SKM-1 (cell line): ENCODE data around the gene ABO.
"Not testable (repeated sequence)": the region's sequence is repeated elsewhere in the genome, so short reads cannot be mapped to it uniquely, and the experiment has no call there.

Experiments used
- DNase-seq: peaks from one replicate; lab custom pipeline; 2025; ENCODE audit not compliant: unreplicated experiment; lab: John Stamatoyannopoulos, UW

The ABO gene

DNA sequence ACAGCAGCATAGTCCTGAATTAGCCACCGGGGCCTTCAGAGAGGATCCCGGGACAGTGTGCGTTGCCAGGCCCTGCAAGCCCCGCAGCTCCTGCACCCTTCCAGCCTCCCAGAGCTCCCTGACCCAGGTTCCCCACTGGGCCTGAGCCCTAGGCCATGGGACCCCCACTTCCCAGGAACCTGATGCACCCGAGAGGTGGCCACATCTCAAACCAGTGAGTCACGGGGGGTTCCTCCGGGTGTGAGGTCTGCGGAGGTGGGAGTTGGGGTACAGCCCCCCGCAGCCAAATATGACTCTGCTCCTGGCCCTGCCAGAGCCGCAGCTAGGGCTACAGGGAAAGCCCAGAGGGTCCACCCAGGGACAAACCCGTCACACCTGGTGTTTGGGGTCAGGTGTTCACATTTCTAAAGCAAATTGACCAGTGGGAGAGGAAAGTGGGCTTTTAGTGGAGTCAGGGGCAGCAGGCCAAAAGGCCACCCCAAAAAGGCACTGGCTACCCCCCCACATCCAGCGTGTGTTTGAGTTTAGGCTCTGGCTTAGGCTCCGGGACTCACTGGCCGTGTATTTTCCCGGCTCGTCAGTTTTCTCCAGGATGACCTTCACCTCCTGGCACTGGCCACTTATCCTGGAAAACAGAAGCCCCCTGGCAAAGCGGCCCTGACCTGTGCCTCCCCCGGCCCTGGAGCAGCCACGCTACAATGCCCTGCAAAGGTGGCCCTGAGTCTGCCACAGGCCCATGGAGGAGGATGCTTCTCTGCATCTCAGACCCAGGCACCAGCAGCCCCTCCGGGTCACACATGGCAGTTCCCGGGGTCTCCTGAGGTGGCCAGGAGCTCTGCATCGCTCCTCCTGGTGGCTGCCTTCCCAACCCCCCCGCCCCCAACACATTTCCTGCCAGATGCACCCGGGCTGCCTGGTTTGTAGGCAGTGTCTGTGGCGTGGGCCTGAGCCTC is 48.5 kb downstream of the ABO start:
- no peak for DNase-seq

DNA sequence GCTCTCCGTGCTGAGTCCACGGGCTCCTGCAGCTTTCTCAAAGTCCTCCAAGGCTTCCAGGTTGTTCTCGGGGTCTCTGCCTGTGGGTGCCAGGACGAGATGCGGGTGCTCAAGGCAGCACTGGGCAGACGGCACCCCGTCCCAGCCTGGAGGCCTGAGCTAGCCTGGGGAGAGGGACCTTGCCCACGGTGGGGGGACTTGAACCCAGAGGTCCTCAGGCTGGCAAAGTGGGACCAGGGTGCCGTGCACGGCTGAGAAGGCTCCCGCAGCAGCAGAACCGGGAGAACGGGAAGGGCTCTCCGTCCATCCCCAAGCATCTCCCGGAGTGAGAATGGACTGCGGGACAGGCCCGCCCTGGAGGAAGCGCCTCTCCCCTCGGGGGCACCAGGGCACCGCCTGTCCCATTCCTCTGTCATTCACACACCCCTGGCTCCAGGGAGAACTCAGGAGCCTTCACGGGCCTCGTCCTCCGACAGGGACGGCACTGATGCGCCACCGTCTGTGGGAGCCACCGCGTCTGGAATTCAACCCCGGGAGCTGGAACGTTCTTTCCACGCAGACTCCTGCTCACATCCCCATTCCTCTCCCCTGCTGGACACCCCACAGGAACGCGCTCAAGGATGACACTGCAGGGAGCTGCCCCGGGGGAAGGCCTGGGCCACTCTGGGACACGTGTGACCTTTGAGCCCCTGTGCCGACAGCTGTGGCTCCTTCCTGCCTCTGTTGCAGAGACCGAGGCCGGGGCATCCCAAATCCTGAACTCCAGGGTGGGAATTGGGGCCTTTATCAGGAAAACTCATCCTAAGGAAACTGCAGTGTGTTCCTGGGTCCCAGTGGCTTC is 49.6 kb downstream of the ABO start:
- DNase-seq = no peak

DNA sequence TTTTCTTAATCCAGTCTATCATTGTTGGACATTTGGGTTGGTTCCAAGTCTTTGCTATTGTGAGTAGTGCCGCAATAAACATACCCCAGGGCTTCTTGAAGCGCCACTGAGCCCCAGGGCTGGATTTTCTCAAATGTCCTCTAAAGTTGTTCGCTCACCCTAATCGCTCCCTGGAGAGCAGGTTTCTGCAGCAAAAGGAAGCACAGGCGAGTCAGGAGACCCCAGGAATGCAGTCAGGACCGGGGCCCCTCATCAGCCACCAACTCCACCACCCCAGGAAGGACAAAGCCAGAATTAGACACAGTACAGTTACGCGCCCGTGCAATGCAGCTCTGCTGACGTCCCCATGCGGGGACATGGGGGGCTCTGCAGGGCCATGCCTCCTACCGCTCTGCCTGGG is 50.2 kb downstream of the ABO start:
- DNase-seq = no peak

DNA sequence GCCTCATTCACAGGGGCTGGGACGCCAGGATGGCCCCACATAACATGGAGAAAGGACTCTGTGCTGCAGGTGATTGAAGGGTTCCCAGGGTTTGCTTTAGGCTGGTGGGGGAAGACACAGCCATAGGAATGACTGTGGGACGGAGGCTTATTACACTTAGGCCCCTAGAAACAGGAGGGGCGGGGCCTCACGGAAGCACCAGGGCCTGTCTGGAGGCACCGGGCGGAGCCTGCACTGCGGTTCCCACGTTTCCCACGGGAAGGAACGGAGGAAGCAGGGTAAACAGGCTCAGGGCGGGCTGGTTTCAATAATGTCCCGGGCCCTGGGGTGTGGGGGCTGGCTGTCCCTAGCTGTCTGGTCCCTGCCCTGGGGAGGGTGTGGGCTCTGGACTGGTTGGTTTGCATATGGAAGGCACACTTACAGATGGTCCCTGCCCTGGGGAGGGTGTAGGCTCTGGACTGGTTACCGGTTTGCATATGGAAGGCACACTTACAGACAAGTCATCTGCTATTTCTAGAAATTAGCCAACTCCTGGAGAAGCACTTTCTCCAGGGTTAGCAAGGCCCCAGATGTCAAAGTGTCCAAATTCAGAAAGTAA is 51.7 kb downstream of the ABO start:
- DNase-seq = not testable (repeated sequence)

DNA sequence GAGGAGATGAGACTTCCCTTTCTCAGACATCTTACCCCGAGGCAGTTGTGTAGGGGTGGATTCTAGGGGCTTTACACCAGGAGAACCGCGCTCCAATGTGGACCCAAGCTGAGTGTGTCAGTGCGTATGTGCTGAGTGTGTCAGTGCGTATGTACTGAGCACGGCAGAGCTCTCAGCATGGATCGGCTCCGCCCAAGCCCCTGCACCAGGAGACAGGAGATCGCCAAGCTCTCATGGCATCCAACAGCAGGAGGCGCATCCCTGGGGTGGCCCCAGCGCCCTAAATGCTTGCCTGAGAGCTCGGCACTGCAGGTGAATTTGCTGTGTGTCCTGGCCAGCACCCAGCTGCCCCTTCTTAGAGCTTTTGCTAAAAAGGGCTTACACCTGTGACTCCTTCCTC is 53.0 kb downstream of the ABO start:
- DNase-seq = not testable (repeated sequence)

DNA sequence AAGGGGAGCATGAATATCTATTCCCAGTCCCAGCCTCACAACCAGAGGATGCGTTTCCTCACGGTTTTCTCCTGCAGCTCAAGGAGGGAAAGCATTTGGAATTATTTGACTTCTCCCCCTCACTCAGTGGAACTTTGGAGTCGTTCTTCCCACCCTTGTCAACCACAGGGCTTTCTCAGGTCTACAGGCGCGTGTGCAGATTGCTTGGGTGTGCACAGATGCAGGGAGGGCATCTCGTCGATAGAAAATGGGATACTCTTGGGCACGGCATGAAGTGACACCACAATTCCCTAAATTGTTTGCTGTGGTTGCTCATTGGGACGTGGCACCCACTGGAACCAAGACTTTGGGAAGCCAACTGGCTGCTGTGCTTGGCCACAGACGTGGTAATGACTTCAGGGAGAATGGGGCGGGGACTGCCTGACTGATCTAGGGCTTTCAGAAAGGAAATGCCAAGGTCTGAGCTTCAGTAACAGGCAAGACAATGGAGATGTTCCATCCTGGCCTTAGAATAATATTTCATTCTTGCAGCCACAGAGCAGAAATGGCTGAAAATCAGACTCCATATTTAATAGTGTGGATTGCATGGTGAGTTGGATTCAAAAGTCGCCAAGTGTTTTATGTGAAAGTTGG is 53.7 kb downstream of the ABO start:
- DNase-seq = no peak

DNA sequence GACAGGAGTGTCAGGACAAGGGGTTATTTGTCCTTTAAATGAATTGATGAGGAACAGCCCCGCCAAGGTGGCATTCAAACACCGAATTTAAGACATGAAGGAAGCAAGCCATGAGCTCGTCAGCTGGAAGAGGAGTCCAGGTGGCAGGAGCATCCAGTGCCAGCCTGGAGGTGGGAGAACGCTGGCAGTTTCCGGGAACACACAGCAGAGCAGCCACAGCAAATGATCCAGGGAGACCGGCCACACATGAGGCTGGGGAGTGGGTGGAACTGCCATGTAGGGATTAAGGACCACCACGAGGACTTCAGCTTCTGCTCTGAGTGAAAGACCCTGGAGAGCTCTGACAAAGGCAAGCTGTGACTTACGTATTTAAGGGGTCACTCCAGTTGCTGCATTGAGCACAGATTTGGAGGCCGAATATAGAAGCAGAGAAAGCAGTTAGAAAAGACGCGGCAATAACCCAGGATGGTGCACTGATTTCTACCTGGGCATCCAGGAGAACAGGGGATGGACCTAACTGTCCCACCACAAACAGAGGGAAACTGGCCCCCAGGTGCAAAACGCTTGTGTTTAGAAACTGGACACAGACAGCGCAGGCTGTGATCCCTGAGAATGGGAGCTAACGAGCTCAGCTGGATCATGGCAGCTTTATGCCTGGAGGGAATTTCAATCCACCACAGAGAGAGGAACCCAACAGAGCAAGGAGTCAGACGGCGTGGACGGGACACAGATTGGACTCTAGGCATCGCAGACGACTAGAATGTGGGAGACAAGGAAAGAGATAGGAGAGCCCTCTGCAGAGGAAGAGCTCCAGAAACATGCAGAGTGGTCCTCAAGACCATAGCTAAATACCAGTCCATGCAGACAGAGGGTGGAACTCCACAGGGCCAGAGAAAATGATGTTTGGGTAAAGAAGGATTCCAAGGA is 56.7 kb downstream of the ABO start:
- not testable (repeated sequence) for DNase-seq

DNA sequence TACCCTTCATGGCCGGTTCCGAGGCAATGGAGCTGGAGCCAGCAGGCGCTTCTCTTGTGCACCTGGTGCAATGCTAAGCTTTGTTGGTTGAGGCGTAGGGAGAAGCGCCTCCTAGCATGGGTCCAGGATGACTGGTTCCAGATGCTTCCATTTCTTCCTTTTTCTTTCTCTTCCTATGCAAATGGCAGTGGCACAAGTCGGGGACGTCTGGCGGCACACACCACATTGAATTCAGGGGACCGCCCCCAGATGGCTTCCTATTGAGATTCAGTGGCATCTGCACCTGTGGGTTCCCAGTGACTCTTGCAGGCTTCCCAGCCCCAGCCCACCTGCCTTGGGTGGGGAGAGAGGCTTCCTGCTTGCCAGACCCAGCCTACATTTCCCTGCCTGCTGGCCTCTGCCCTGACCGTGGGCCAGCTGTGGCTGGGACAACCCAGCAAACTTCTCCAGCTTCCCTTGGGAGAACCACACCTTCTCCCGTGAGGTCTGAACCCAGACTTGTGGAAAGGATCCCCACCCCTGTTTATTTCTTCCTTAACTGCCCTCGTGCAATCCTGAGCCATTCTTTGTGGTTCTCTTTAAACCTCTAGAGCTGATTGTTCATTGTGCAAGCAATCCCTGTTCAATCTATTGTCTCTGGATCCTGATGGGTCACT is 57.5 kb downstream of the ABO start:
- DNase-seq = not testable (repeated sequence)

DNA sequence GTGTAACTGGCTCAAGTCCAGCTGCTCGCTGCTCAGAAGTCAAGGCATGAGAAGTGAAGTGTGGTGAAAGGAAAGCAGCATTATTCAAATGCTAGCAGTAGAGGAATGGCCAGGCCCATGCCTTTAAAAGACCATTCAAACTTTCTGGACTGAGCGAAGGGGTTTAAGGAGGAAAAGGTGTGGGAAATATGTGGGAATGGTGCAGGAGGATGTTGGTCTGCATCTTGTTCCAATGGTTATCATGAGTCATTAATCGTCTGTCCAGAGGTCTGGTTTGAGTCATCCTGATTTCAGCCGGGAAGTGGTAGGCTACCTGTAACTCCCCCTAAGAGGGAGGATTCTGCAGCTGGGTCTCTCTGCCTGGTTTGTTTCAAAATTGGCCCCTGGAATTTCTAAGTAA is 60.7 kb downstream of the ABO start:
- DNase-seq = not testable (repeated sequence)

DNA sequence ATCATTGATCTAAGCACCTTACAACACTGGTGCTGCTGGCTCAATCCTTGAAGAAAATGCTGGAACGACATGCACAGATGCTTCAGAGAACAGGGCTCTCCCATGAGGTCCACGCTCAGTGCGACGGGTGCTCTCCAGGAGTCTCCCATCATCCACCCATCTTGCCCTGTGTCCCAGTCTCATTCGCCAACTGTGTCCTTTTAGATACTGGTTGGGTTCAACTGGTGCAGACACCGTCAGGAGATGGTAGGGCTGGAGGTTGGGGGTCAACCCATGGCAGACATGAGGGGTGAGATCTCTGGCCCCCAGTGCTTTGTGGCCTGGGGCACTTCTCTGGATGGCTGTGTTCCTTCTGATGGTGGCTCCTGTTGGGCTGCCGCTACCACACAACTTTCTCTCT is 64.4 kb downstream of the ABO start:
- DNase-seq = no peak

DNA sequence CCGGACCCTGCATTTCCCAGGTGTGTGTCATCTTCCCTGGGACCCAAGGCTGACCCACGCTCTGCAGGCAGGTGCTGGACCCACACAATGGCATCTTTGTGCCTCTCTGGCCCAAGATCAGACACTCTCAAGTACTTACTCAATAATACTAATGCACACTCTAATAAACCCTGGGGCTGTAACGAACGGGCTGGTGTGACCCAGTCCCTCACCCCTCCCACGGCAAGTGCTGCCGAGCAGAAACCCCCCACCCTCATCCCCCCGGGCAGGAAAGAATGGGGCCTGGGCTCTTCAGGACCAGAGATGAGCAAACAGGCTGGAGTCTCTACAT is 64.8 kb downstream of the ABO start:
- no peak for DNase-seq

DNA sequence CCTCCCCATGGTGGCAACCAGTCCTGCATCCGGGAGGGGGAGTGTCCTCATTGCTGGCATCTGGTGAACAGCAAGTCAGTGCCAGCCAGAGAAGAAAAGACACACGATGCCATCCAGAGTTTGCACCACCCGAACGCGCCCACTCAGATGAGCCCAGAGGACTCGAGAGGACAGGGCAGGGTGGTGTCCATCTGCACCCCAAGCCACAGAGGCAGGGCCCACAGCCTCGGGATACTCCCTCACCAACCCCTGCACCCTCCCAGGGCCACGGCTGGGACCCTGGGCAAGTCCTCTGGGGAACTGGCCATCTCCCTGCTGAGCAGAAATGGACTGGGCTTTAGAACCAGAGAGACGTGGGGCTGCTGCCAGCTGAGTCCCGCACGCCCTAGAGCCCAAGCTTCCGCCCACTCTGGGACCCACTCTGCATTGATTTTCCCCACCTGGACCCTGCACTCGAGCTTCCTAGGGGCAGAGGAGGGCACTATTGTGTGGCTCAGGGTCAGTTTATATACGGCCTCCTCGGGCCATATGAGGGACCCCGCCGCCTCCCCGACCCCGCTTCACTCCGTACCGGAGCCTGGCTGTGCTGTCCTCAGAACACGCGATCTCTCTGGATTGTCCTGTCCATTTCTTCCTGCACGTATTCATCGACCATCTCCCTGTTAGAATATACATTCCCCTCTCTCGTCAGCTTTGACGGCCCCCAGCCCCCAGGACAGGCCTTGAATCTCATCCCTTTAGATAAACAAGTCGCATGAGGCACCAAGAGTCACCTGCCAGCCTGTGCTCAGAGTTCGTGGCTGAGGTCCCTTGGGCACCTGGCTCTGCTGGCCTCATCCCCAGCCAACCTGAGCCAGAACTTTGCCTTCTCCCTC is 65.4 kb downstream of the ABO start:
- not testable (repeated sequence) for DNase-seq

DNA sequence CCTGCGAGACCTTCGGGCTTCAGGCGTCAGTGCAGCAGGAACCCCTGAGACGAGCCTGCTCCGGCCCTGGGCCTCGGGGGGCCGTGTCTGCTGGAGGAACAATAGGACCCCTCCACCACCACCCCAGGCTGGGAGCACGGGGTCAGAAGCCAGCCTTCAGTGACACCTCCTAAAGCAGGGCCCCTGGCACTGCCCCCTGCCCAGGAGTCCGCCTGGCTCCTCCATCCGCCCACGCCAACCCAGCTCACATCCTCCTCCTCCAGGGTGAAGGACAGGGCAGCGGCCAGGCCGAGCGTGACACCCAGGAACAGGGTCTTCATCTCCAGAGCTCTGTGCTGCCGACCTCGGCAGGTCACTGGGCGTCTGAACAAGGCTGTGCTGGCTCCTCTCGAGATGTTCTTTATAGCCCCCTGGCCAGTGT is 66.1 kb downstream of the ABO start, which contains the start of gene OBP2B:
Gene OBP2B, minus strand, starts transcription at position 371 of the 421 bp plus-strand sequence. Its CDS starts 51 bp downstream, at position 320.
- DNase-seq = not testable (repeated sequence)

DNA sequence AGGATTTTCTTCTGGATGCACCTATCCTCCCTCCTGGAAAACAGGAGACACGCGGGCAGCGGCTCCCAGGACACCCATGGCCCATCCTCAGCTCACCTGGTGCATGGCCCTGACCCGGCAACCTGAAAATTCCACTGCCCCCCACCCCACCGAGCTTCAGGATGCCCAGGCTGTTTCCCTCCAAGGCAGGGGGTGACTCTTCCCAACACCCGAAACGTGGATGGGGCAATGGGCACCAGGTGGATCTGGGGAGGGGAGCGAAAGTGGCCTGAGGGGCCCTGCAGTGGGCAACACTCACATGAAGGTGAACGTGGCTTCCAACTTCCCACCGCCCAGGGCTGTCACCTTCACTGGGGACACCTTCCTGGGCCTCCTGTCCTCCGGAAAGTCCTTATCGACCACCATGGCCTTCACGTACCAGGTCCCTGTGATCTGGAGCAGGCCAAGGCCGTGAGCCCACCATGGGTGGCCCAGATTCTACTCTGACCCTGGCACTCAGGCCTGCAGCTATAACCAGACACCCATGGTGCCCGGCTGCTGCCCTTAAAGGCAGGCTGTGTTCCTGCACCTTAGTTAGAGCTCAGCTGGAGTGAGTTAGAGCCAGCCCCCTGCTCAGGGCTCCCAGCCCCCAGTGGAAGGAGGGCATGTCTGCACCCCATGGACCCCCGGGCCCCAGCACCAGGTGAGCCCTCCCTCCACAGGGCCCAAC is 66.7 kb downstream of the ABO start:
- DNase-seq = not testable (repeated sequence)

DNA sequence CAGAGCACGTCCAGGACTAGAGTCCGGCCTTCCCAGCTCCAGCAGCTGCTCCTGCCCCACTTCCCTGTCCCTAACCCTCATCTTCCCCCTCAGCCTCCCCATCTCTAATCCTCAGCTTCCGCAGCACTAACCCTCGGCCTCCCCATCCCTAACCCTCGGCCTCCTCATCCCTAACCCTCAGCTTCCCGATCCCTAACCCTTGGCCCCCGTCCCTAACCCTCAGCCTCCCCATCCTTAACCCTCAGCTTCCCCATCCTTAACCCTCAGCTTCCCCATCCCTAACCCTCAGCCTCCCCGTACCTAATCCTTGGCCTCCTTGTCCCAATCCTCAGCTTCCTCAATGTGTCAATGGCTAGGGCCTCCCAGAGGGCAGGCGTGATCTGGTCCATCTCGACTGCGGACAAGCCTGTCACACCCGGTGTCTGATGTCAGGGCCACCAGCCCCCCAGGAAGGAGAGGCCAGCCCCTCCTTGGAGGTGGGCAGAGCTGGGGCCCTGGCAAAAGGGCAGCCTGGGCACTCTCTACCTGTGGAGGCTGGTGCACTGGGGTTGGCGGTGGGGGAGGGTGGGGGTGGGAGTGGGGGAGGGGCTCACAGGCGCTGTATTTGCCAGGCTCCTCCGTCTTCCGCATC is 67.3 kb downstream of the ABO start:
- no peak for DNase-seq

DNA sequence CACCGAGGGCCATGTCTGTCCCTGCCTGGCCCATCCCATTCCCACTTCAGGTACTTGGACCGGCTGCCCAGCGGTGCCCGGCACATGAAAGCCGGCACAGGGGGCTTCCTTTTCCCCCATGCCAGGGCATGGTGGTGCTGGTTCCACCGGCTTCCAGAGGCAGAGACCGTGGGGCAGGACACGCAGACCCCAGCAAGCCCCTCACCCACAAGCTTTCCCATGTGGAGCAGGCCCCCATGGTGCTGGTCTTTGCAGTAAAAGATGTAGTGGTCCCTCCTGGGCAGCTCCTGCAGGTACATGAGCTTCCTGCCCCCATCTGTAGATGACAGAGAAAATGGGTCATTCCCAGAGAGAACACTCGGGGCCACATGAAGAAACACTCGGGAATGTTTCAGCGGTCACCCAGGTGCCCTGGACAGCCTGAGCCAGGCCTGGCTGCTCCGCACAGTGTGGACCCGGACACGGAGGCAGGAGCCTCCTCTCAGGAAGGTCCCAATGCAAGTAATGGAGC is 67.9 kb downstream of the ABO start:
- no peak for DNase-seq
